GM12874 (cell line): ENCODE measurements around the gene KRTAP26-1.

Source experiments
- TF ChIP-seq, protein P1 (sequence below): IDR thresholded peaks from 2 replicates; pipeline ENCODE4 v1.5.1; 2011; ENCODE audit warnings: low read depth, mild to moderate bottlenecking, control low read depth, low read length, moderate library complexity; ENCODE audit not compliant: insufficient read depth

Gene KRTAP26-1

DNA sequence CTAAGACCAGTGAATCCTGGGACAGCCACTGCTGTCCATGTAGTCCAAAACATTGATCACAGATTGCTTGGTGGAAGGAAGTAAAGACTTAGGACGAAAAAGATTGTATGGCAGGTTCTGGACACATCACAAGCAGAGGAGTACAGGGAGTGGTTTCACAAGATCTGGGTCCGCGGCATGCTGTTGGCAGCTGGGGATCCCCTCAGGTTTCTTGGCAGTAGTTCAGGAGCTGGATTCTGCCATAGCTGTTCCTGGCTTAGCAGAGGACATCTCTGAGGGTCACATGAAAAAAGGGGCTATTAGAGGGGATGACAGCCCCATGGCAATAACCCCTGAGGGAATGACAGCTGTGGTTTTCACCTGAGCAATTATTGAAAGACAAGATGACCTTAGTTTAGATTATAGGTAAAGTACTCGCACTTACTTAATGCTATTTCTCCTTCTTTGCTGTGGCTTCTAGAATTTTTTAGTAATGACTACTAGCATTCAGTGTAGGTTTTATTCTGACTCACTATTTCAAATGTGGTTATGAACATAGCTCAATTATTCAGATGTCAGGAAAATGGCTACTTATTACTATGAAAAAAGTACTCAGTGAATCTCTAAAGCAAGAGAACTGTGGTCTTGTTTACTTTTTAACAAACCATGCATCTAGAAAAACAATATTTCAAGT lies 9.2 kb upstream of the KRTAP26-1 start:
- TF ChIP-seq, protein P1, sequence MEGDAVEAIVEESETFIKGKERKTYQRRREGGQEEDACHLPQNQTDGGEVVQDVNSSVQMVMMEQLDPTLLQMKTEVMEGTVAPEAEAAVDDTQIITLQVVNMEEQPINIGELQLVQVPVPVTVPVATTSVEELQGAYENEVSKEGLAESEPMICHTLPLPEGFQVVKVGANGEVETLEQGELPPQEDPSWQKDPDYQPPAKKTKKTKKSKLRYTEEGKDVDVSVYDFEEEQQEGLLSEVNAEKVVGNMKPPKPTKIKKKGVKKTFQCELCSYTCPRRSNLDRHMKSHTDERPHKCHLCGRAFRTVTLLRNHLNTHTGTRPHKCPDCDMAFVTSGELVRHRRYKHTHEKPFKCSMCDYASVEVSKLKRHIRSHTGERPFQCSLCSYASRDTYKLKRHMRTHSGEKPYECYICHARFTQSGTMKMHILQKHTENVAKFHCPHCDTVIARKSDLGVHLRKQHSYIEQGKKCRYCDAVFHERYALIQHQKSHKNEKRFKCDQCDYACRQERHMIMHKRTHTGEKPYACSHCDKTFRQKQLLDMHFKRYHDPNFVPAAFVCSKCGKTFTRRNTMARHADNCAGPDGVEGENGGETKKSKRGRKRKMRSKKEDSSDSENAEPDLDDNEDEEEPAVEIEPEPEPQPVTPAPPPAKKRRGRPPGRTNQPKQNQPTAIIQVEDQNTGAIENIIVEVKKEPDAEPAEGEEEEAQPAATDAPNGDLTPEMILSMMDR = no peak

DNA sequence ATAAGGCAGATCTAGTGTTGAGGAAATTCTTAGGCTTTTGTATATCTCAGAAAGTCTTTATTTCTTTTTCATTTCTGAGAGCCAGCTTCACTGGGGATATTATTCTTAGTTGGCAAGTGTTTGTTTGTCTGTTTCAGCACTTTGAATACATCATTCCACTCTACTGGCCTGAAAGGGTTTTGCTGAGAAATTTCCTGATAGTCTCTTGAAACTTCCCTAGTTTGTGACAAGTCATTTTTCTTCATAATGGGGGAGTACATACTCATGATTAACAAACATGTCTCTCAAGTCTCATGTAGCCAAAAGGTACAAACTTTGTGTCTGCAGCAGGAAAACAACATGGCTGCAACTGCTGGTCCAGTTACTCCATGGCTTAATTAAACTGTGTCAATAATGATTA lies 6.3 kb upstream of the KRTAP26-1 start:
- TF ChIP-seq, protein P1 = no peak

DNA sequence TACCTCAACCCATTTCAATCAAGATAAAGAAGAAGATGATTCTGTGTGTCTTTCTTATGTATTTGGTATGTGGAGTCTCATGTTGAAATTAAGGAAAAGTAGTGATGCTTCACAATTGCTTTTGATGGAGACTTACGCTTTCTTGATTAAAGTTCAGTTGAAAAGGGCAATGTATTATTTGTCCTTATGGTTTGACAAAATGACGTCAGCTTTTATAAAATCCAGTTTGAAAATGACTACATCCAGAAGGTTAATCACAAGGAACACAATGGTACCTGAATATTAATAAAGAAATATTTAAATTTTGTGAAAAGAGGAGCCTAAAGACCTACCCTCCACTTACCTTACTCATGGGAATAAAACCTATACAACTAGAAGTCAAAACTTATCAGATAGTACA lies 4.4 kb downstream of the KRTAP26-1 start:
- TF ChIP-seq, protein P1 = no peak

DNA sequence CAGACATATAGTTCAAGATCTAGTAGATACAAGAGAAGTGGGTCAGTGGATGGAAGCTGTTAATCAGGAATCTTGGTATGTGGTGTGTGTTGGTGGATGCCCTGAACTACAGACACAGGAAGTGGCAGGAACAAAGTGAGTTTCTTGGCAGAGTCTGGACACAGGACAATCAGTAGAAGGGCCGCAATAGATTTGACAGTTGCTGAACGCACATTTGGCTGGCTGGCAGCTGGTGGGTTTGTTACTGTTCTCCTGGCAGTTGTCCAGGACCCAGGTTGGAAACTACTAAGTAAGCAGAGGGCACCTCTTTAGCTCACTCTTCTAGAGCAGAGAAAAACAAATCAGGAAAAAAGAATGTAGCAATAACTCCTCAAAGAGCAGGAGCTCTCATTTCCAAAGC lies 13.2 kb downstream of the KRTAP26-1 start:
- TF ChIP-seq, protein P1 = no peak

DNA sequence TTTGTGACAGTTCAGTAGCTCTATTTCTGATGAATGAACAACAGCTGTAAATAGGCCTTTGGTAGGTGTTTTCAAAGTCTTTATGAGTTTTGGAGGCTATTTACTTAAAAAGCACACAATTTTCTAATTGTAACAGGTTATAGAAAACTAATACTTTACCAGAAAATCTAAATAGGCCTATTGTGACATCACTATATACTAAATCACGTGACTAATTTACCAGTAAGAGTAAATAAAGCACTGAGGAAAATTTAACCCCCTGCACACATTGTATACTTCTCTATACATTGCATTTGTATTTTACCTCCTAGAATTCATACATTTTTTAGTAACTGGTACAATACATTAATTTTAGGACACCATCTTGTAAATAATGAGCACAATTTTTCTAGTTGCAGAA lies 15.0 kb downstream of the KRTAP26-1 start:
- TF ChIP-seq, protein P1 = no peak

DNA sequence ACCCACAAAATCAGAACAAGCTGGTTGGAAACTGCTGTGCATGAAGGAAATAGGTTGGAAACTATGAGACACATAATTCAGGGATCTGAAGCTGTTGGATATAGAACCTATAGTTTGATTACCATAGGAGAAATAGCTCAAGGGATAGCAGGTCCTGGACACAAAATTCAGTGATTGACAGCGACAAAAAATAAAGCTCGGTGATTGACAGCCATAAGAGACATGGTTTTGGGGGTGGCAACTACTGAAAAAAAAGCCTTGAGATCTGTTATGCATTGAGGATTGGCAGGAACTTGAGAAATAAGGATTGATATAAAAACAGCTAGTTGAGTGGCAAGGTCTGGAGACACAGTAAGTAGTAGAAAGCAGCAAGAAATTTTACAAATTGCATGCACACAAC lies 30.9 kb downstream of the KRTAP26-1 start, which contains the start of gene KRTAP25-1:
Gene KRTAP25-1 (minus strand): TSS at position 300 of the 400 bp plus-strand sequence. CDS start 24 bp downstream, at position 276.
- TF ChIP-seq, protein P1 = no peak

DNA sequence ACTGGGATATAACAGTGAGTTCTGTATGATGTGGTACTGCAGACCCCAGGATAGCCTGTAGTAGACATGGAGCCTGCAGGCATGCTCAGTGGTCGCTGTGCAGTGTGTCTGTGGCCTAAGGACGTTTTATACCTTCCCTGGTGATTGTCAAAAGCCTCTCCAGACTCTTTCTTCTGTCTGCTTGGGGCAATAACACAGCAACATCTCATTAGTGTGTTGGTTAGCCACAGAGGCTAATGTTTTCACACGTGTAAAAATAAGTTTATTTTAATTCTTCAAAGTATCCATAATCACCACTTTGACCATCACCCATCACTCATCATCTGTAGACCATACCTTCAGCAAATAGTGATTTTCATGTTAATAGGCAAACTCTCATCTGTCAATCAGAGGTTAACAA lies 37.3 kb downstream of the KRTAP26-1 start, which contains the start of gene KRTAP24-1:
Gene KRTAP24-1 (minus strand): TSS at position 101 of the 400 bp plus-strand sequence. CDS start 18 bp downstream, at position 83.
- TF ChIP-seq, protein P1 = no peak

DNA sequence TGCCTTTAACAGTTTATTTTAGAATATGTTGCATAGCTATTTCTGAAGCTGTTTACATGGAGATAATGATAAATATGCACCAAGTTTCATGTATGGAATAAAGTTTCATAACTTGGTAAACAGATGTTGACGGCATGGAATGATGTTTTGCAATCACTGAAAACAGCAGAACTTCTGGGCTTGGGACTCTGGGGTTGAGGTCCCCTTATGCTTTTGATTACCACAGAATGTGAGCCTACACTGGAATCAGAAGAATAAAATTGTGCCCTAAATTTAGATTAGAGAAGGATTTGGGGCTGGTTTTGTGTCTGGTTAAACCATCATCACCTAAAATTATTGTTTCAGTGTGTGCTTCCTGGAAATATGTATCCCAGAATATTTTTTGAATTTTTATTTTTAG lies 48.5 kb downstream of the KRTAP26-1 start:
- TF ChIP-seq, protein P1 = no peak
